ENCODE data around the gene CACNA1B. TPM values are rescaled to one million over a fixed set of nuclear protein-coding genes. Genes with fewer than 3 reads are reported as not detected.

Gene CACNA1B
- total and polyA plus RNA-seq, 2 donors from 2014 or later = 0.03 TPM; not detected in 1

DNA sequence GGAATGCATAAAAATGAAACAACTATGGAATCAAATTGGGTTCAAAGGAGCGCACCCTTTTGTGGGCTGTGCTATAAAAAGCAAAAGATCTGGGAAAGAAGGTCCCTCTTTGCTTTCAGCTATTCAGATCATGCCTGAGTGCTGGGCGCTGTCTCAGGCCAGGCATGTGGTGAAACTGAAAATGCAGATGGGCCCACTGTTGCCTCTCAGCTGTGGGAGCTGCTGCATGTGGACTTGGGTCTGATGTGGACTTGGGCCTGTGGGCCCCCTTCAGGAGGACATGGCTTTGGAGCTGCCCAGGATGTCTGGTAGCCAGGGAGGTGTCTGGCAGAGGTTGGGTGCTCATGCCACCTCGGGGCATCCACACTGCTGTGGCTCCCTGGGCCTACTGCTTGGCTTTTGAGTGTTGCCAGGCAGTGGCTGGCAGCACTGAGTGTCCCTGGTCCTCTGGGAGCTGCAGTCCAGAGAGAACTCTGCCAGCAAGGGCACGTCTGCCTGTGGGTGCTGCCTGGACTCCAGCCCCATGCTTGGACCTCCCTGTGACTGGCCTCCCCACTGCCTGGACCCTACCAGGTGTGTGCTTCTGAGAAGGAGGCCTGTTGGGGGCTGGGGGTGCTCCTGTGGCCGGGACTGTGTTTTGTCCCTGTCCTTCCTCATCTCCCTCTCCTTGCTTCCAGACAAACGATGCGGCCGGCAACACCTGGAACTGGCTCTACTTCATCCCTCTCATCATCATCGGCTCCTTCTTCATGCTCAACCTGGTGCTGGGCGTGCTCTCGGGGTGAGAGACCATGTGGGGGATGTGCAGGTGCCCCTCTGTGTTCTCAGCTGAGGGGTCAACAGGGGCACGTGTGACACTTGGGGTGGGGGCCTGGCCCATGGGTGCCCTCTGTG is 74.3 kb downstream of the CACNA1B start:
- Histone ChIP-seq H3K4me1 (ENCODE audit: control insufficient read depth in 2 of 3, insufficient read depth in 2 of 3, low read depth in 1 of 3, low read length in 3 of 3) (no peaks in the 10 kb centered on the region), H3K4me3 (ENCODE audit: low read length in 3 of 3) (no peak overlapping the region), H3K27ac (ENCODE audit: low read depth in 2 of 2, low read length in 2 of 2) (no peak overlapping the region), H3K36me3 (ENCODE audit: control insufficient read depth in 2 of 3, insufficient read depth in 3 of 3, low read length in 3 of 3) (no peaks in the 10 kb centered on the region), H3K27me3 (ENCODE audit: control insufficient read depth, insufficient read depth, low read length) (no peaks in the 10 kb centered on the region), H3K9ac (ENCODE audit: low read length in 3 of 3) (no peak overlapping the region), H3K9me3 (ENCODE audit: control insufficient read depth in 2 of 3, insufficient read depth in 1 of 3, low read length in 3 of 3) (peaks cover 0 to 2% (median 0%) of the 10 kb centered on the region in 3 donors)
- DNase-seq (no peak), FAIRE-seq (no peak)
- intact Hi-C loops (cut with DNase I) = no loop called here
- TF ChIP-seq, protein P1, sequence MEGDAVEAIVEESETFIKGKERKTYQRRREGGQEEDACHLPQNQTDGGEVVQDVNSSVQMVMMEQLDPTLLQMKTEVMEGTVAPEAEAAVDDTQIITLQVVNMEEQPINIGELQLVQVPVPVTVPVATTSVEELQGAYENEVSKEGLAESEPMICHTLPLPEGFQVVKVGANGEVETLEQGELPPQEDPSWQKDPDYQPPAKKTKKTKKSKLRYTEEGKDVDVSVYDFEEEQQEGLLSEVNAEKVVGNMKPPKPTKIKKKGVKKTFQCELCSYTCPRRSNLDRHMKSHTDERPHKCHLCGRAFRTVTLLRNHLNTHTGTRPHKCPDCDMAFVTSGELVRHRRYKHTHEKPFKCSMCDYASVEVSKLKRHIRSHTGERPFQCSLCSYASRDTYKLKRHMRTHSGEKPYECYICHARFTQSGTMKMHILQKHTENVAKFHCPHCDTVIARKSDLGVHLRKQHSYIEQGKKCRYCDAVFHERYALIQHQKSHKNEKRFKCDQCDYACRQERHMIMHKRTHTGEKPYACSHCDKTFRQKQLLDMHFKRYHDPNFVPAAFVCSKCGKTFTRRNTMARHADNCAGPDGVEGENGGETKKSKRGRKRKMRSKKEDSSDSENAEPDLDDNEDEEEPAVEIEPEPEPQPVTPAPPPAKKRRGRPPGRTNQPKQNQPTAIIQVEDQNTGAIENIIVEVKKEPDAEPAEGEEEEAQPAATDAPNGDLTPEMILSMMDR (IDR thresholded peaks at IDR 0.05; ENCODE audit: borderline replicate concordance, extremely low read depth, insufficient read depth) = no peak

- no peaks in the 10 kb centered on the region for H3K36me3 ChIP-seq (ENCODE audit: control insufficient read depth in 2 of 3, insufficient read depth in 3 of 3, low read length in 3 of 3)
- DNase-seq = no peak
- no peak overlapping the region for H3K27ac ChIP-seq (ENCODE audit: low read depth in 2 of 2, low read length in 2 of 2)
- no peak overlapping the region for H3K9ac ChIP-seq (ENCODE audit: low read length in 3 of 3)
- no peaks in the 10 kb centered on the region for H3K27me3 ChIP-seq (ENCODE audit: control insufficient read depth, insufficient read depth, low read length)
- peaks cover 0 to 2% (median 0%) of the 10 kb centered on the region in 3 donors for H3K9me3 ChIP-seq (ENCODE audit: control insufficient read depth in 2 of 3, insufficient read depth in 1 of 3, low read length in 3 of 3)
- TF ChIP-seq, protein P1 (IDR thresholded peaks at IDR 0.05; ENCODE audit: borderline replicate concordance, extremely low read depth, insufficient read depth) = no peak
- intact Hi-C loops (cut with DNase I) = no loop called here
- no peak for FAIRE-seq
- no peaks in the 10 kb centered on the region for H3K4me1 ChIP-seq (ENCODE audit: control insufficient read depth in 2 of 3, insufficient read depth in 2 of 3, low read depth in 1 of 3, low read length in 3 of 3)
- no peak overlapping the region for H3K4me3 ChIP-seq (ENCODE audit: low read length in 3 of 3)
These were observed 75.5 kb downstream of the CACNA1B start for GRCh38 chr9:137952976-137953666.

GRCh38 chr9:137953683-137954438 is 76.3 kb downstream of the CACNA1B start:
- intact Hi-C loops (cut with DNase I) = no loop called here
- no peak for FAIRE-seq
- Histone ChIP-seq H3K27ac (ENCODE audit: low read depth in 2 of 2, low read length in 2 of 2) (no peak overlapping the region), H3K4me3 (ENCODE audit: low read length in 3 of 3) (no peak overlapping the region), H3K36me3 (ENCODE audit: control insufficient read depth in 2 of 3, insufficient read depth in 3 of 3, low read length in 3 of 3) (no peaks in the 10 kb centered on the region), H3K9me3 (ENCODE audit: control insufficient read depth in 2 of 3, insufficient read depth in 1 of 3, low read length in 3 of 3) (no peaks in the 10 kb centered on the region), H3K27me3 (ENCODE audit: control insufficient read depth, insufficient read depth, low read length) (no peaks in the 10 kb centered on the region), H3K9ac (ENCODE audit: low read length in 3 of 3) (no peak overlapping the region), H3K4me1 (ENCODE audit: control insufficient read depth in 2 of 3, insufficient read depth in 2 of 3, low read depth in 1 of 3, low read length in 3 of 3) (no peaks in the 10 kb centered on the region)
- no peak for DNase-seq
- TF ChIP-seq, protein P1 (IDR thresholded peaks at IDR 0.05; ENCODE audit: borderline replicate concordance, extremely low read depth, insufficient read depth) = no peak

Data from kidney (tissue), 14 donors.